ENCODE results near the gene AIRE. TPM values are rescaled to one million over a fixed set of nuclear protein-coding genes. Genes with fewer than 3 reads are reported as not detected.

Gene AIRE
- total RNA-seq, 6 experiments from 2014 or later, result 0.05 to 0.12 TPM; not detected in 4

DNA sequence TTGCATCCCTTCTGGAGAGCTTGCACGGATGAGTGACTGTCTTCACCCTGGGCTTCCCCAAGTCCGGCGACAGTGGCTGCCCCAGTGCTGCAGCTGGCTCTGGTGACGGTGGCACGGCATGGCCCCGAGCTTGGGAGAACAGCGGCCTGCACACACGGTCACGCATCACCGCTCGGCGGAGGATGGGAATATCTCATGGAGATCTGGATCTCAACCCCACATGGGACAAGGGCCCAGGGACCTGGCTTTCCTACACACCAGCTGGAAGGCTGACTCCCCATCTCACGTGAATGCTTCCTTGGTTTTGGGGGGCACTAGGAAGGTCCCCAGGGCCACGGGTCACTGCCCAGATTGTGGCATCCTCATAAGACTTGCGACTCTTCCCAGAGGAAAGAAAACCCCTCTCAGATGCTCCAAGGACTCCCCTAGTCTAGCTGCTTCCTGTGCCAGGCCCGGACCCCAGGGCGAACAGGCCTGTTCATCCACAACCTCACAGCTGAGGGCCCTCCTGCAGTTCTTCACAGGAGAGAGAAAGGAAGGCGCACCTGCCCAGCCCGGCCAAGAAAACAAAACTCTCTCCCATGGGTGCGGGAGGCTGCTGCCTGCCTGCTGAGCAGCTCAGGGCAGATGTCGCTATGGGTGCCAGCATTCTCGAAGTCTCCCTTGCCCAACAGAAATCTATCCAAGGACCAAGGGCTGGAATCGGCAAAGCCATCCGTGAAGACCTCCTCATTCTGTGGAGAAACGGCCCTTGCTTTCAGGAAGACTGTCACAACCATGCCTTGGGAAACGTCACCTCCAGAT, 43.6 kb downstream of the AIRE start:
- H3K4me1 Mint-ChIP-seq (ENCODE audit: low read depth), result peaks cover 4% of the 10 kb centered on the region; the same call in 1 of the 2 replicates
- TF ChIP-seq CTCF (IDR thresholded peaks at IDR 0.05), result no peak
- no peaks in the 10 kb centered on the region for H3K9me3 Mint-ChIP-seq

GRCh38 chr21:44329971-44330681, 44.5 kb downstream of the AIRE start:
- peaks cover 4% of the 10 kb centered on the region; the same call in 1 of the 2 replicates for H3K4me1 Mint-ChIP-seq (ENCODE audit: low read depth)
- peaks cover 13% of the 10 kb centered on the region for H3K27me3 Mint-ChIP-seq (ENCODE audit: insufficient read depth)
- no peak overlapping the region for H3K4me3 Mint-ChIP-seq
- H3K36me3 Mint-ChIP-seq (ENCODE audit: low read depth), result no peaks in the 10 kb centered on the region
- no peaks in the 10 kb centered on the region for H3K9me3 Mint-ChIP-seq
- DNase-seq, result no peak
- H3K27ac Mint-ChIP-seq, result no peak overlapping the region
- TF ChIP-seq CTCF (IDR thresholded peaks at IDR 0.05), result no peak

More for the DNA sequence above, 43.6 kb downstream of the AIRE start:
- Mint-ChIP-seq H3K4me3 (no peak overlapping the region), H3K27ac (no peak overlapping the region), H3K36me3 (ENCODE audit: low read depth) (no peaks in the 10 kb centered on the region), H3K27me3 (ENCODE audit: insufficient read depth) (peaks cover 13% of the 10 kb centered on the region)
- no peak for DNase-seq

GRCh38 chr21:44330698-44331097, 45.0 kb downstream of the AIRE start:
- peaks cover 13% of the 10 kb centered on the region for H3K27me3 Mint-ChIP-seq (ENCODE audit: insufficient read depth)
- H3K9me3 Mint-ChIP-seq, result no peaks in the 10 kb centered on the region
- H3K4me3 Mint-ChIP-seq, result no peak overlapping the region
- no peak overlapping the region for H3K27ac Mint-ChIP-seq
- DNase-seq, result no peak
- no peaks in the 10 kb centered on the region for H3K36me3 Mint-ChIP-seq (ENCODE audit: low read depth)
- peaks cover 4% of the 10 kb centered on the region; the same call in 1 of the 2 replicates for H3K4me1 Mint-ChIP-seq (ENCODE audit: low read depth)
- no peak for TF ChIP-seq CTCF (IDR thresholded peaks at IDR 0.05)

DNA sequence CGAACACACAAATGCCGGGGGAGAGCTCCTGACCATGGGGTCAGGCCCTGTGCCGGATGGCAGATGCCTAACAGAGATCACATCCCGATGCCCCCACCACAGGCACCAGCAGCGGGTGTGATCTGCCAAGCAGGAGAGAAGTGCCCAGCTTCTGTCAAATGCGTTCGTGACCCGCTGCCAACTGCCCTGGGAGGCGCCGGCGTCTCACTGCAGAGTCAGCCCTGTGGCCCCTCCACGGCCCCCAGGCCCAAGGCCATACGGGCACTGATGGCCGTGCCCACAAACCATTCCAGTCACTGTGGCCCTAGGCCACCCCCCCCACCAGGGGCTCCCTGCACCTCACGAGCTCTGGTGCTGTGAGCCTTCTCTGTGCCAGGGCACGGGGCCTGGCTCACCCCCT, 45.5 kb downstream of the AIRE start:
- H3K9me3 Mint-ChIP-seq, result no peaks in the 10 kb centered on the region
- no peak for DNase-seq
- H3K4me3 Mint-ChIP-seq, result no peak overlapping the region
- no peak overlapping the region for H3K27ac Mint-ChIP-seq
- no peak for TF ChIP-seq CTCF (IDR thresholded peaks at IDR 0.05)
- H3K4me1 Mint-ChIP-seq (ENCODE audit: low read depth), result peaks cover 4% of the 10 kb centered on the region; the same call in 1 of the 2 replicates
- peaks cover 13% of the 10 kb centered on the region for H3K27me3 Mint-ChIP-seq (ENCODE audit: insufficient read depth)
- no peaks in the 10 kb centered on the region for H3K36me3 Mint-ChIP-seq (ENCODE audit: low read depth)

DNA sequence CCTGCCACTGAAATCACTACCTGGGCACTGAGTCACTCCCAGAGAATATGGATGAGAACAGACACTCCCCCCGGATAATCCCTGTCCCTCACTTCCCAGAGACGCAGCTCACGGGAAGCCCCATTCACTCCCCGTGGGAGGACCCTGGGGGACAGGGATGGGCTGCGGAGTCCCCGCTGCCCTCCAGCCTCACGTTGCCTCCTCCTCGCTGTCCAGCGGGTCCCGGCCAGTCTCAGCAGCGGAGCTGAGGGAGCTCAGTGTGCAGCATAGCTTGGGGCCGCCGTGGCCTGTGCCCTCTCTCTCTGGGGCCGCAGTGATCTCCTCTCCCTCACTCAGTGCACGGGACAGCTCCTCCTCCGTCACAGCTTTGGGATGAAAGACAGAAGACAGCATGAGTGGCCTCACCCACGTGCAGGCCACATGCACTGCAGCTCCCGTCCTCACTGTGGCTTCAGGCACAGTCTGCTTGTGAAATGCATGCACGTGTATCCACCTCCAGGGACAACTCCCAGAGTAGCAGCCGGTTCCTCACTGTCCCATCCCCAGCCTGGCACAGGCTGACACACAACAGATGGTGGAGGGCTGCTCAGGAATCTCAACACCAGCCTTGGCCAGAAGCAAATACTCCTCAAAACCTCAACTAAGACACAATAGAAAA, 46.1 kb downstream of the AIRE start:
- TF ChIP-seq CTCF (IDR thresholded peaks at IDR 0.05), result no peak
- peaks cover 4% of the 10 kb centered on the region; the same call in 1 of the 2 replicates for H3K4me1 Mint-ChIP-seq (ENCODE audit: low read depth)

More for the DNA sequence above, 46.1 kb downstream of the AIRE start:
- 0 out of 2 replicates have a peak overlapping the region, but pooled peaks have one; percentile 17 for H3K27ac Mint-ChIP-seq
- no peaks in the 10 kb centered on the region for H3K36me3 Mint-ChIP-seq (ENCODE audit: low read depth)
- H3K27me3 Mint-ChIP-seq (ENCODE audit: insufficient read depth), result peaks cover 13% of the 10 kb centered on the region
- no peaks in the 10 kb centered on the region for H3K9me3 Mint-ChIP-seq
- DNase-seq, result peak; percentile 21
- no peak overlapping the region for H3K4me3 Mint-ChIP-seq

All from HFFc6 (cell line).